GM03348 (cell line): ENCODE results near the gene C4orf36.

Source experiments
- DNase-seq: peaks from one replicate; pipeline ENCODE4 v3.0.0; 2012; ENCODE audit warnings: low spot score

Gene C4orf36

GRCh38 chr4:86891762-86892635 lies at the start of gene C4orf36:
TSS of gene C4orf36 (minus strand) at chr4:86892422. CDS start at chr4:86891520, 902 bp downstream.
- peak; percentile 73 for DNase-seq

- no peak for DNase-seq
These were observed 48.8 kb upstream of the C4orf36 start for GRCh38 chr4:86940920-86941460.

DNA sequence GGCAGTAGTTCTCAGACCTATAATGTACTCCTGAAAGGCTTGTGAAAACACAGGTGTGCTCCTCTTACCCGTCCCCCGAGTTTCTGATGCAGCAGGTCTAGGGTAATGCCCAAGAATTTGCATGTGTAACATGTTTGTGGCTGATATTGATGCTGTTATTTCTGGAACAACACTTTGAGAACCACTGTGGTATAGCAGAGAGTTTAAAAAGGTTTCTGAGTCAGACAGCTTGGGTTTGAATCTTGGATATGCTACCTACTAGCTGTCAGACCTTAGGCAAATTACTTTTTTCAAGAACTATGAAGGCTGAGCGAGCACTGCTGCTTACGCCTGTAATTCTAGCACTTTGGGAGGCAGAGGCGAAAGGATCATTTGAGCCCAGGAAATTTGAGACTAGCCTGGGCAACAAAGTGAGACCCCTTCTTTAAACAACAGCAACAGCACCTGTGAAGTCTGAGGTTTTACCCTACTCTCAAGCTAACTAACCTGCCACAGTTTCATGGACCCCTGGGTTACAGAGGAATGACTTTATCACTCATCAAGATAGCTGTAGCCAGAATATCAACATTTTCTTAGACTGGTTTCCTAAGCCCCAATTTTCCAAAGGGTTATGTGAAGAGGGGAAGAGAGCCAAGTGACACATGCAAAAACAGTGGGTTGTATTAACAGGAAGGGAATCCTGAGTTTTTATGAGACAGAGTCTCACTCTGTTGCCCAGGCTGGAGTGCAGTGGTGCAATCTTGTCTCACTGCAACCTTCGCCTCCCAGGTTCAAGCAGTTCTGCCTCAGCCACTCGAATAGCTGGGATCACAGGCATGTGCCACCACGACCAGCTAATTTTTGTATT lies 47.7 kb upstream of the C4orf36 start:
- peak; percentile 33 for DNase-seq

DNA sequence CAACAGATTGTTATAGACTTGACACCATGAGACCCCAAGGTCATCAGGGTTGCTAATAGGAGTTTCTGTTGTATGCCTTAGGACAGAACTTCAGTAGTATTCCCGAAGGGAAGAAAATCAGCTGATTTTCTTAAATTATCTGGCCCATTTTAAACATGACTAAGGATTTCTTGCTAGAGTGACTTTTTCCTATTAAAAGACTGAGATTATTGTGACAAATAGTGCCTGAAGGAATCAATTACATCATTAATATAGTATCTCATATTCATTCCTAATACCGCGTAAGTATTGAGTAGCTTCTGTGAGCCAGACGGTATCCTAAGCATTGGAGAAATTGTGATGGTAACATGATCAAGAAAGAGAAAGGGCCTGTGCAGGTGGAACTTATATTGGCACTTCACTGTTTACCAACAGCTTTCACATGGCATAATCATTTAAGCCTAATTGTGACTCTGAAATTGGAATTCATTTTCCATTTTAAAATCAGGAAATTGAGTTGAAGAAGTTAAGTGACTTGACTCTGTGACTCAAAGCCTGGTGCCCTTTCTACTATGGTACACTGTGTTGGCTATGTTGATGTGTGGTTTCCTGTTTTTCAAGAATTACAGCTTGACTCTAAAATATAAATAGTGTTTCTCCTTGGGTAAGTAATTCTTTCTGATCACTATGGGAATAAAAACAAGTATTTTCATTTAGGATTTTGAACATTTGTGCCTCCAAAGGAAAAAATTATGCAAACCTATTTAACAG lies 46.7 kb upstream of the C4orf36 start:
- DNase-seq: no peak

DNA sequence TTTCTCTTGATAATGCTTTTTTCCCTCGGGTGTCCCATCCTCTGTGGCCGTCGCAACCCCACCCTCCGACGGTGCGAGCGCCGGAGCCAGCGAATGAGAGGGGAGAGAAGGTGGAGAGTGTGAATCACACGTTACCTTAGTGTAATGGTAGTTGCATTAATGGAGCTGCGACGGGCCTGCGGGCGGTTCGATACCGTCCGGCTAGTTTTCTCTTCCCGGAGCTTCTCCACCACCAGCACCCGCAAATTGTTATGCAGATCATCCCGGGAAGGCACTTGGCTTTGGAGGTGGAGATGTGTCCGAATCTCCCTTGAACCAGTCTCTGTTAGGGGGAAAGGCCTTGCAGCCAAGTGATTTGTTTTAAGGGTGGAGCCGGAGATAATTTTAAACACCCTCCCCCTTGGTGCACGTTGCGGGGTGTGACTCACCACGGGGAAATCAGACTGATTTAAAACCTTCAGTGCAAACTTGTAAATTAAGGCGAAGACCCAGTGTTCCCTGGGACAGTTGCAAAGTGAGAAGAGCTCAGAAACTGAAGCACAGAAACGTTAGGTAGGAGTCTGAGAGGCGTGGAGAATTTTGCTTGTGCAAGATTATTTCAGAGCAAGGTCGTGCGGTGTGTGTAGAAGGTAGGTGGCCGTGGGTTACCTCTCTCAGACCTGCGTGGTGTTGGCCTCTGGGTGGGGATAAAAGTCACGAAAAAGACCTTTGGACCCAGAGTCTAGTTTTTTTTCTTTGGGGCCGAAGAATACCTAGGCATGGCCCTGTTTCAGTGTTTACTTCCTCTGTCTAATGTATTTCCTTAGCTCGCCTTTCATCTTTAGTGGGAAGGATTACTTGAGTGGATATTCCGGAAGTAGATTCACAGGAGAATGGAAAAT lies 43.9 kb upstream of the C4orf36 start:
- peak; percentile 79 for DNase-seq

DNA sequence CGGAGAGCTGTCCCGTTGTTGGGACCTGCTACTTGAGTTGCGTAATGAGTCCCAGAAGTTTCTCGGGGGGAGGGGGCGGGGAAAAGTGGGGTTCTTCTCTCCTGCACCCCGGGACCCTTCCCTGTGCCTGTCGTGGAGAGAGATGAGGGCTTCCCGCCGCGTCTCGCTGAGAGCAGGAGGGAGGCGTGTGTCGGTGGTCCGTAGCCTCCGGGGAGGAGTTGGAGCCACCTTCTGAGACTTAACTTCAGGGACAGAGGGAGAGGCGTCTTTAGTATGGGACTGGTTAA lies 43.3 kb upstream of the C4orf36 start:
- DNase-seq: peak; percentile 22

DNA sequence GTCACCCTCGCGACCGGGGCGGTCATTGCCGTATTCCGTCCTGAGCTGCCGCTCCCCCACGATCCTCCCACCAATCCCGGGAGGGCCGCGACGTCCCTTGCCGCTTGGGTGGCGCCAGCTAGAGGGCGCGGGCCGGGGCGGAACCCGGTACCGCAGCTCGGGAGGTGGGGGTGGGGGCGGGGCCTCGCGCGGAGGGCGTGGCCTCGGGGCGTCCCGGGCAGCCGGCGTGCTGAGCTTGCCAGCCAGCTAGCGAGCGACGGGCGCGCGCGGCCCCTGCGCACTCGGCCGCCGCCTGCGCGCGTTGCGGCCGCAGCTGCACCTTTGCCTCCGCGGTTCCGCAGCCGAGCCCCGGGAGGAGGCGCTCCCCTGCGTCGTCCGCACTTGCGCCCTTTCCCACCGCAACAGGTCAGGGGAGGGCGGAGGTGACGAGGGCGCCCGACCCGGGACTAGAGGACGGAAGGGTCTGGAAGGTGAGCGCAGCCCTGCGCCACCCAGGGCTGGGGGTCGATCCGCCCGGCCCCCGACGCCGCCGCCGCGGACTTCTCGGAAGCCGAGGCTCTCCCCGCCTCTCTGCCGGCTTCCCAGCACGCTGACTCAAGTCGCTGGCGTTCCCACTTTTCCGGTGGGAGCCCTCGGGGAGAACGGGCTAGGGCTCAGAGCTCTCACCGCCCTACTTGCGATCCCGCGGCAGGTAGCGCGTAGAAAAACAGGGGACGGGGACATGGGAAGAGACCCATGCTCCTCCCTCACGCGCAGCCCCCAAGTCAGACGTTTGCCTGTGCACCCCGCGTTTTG lies 42.7 kb upstream of the C4orf36 start, which contains the start of gene AFF1:
AFF1 (plus strand) TSS at position 241 of the 795 bp plus-strand sequence. CDS start 13,523 bp downstream, outside the sequence.
- DNase-seq: peak; percentile 97

- DNase-seq: no peak
These were observed 42.0 kb upstream of the C4orf36 start for GRCh38 chr4:86934147-86934770.

- DNase-seq: no peak
These were observed 36.4 kb upstream of the C4orf36 start for GRCh38 chr4:86928400-86929255.

DNA sequence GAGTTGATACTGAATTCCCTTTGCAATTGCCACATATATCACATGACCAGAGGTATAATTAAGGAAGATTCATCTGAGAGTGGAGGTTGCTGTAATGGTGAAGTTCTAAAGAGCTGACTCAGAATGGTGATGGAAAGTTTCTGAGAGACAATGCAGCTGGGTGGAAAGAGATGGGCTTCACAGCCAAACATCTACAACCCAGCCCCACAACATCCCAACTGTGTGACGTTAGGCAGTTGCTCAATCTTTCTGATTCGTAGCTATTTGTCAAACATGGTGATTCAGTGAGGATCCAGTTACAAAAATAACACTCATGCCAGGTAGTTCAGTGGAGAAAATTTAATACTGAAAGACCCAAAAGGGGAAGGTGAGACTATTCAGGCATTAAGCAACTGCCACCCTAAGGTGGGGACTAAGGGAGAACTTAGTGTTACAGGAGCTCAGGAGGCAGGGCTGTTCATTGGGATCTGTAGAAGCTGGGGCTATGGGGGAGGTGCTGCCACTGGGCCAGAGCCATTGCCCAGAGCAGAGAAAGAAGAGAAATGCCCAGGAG lies 35.7 kb upstream of the C4orf36 start:
- DNase-seq: peak; percentile 89

DNA sequence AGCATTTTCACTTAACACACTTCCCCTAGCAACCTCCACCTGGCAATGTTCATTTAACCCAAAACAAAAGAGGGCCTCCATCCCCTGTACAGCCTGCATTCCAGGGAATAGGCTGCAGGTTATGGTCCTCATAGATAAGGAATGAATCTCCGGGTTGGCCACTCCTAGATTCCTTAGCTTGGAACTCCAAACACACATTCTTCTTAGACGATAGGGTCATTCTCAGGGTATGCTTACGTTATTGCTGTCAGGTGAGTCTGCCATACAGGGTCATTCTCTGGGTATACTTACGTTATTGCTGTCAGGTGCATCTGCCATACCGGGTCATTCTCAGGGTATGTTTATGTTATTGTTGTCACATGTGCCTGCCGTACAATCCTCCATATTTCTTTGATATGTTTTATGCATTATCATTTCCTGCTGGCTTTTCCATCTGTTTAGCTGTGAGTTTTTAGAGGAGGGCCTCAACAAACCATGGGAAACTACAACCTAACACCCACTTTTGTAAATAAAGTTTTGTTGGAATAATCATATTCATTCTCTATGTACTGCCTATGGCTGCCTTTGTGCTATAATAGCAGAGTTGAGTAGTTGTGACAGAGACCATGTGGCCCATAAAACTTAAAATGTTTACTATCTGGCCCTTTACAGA lies 34.3 kb upstream of the C4orf36 start:
- DNase-seq: no peak

DNA sequence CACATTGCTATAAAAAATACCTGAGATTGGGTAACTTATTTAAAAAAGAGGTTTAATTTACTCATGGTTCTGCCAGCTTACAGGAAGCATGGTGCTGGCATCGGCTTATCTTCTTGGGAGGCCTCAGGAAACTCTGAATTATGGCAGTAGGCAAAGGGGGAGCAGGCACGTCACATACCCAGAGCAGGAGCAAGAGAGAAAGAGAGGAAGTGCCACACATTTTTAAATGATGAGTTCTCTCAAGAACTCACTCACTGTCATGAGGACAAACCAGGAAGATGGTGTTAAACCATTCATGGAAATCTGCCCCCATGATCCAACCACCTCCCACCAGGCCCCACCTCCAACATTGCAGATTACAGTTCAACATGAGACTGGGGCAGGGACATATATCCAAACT lies 32.6 kb upstream of the C4orf36 start:
- DNase-seq: peak; percentile 31

GRCh38 chr4:86921608-86922252 lies 29.5 kb upstream of the C4orf36 start:
- DNase-seq: no peak

GRCh38 chr4:86919561-86920223 lies 27.5 kb upstream of the C4orf36 start:
- DNase-seq: no peak

DNA sequence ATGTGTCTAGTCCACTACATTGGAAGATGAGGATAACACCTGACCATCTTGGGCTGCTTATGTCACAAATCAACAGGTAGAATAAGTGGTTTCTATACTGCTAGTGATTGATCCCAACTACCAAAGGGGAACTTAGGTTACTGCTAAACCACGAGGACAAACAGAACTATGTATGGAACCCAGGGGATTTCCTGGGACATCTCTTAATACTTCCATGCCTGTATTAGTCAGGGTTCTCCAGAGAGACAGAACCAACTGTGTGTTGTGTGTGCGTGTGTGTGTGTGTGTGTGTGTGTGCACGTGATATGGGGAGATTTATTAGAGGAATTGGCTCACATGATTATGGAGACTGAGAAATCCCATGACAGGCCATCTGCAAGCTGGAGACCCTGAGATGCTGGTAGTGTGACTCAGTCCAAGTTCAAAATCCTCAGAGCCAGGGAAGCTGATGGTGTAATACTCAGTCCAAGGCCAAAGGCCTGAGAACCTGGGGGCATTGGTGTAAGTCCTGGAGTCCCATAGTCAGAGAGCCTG lies 26.4 kb upstream of the C4orf36 start:
- DNase-seq: no peak

DNA sequence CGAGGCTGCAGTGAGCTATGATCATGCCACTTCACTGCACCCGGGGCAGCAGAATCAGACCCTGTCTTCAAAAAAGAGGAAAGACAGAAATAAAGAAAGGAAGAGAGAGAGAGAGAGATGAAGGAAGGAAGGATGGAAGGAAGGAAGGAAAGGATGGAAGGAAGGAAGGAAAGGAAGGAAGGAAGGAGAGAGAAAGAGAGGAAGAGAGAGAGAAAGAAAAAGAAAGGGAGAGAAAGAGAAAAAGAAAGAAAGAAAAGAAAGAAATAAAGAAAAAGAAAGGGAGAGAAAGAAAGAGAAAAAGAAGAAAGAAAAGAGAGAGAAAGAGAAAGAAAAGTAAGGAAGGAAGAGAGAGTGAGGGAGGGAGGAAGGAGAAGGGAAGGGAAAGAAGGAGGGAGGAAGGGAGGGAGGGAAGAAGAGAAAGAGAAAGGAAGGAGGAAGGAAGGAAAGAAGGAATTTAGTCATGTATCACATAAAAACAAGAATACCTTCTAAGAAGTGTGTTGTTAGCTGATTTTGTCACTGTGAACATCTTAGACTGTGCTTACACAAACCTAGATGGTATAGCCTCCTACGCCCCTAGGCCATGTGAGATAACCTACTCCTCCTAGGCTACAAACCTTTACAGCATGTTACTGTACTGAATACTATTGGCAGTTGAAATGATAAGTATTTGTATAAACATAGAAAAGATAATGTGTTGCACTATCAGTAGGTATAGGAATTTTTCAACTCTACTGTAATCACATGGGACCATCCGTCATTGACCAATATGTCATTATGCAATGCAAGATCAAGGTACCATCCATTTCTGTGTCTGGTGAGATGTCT lies 25.2 kb upstream of the C4orf36 start:
- DNase-seq: no peak
